Globus pallidus (tissue), 1 donor: ENCODE data around the gene CPE.
"Not testable (repeated sequence)": the region's sequence is repeated elsewhere in the genome, so short reads cannot be mapped to it uniquely, and the experiment has no call there.

Experiments
- DNase-seq: peaks from one replicate; pipeline ENCODE4 v3.0.0-alpha.2; 2015; ENCODE audit warnings: low spot score

CPE gene

GRCh38 chr4:165403637-165404036 lies 24.8 kb downstream of the CPE start:
- DNase-seq = no peak

- no peak for DNase-seq
Observed at GRCh38 chr4:165404080-165404479, 25.3 kb downstream of the CPE start.

- DNase-seq = no peak
Observed at GRCh38 chr4:165404696-165405095, 25.9 kb downstream of the CPE start.

GRCh38 chr4:165410214-165410613 lies 31.4 kb downstream of the CPE start:
- no peak for DNase-seq

- DNase-seq = no peak
Observed at GRCh38 chr4:165415910-165416309, 37.1 kb downstream of the CPE start.

- peak; percentile 33 for DNase-seq
Observed at GRCh38 chr4:165418073-165418472, 39.3 kb downstream of the CPE start.

- DNase-seq = no peak
Observed at GRCh38 chr4:165425629-165426028, 46.8 kb downstream of the CPE start.

GRCh38 chr4:165426331-165426730 lies 47.5 kb downstream of the CPE start:
- no peak for DNase-seq

- no peak for DNase-seq
Observed at GRCh38 chr4:165426823-165427222, 48.0 kb downstream of the CPE start.

GRCh38 chr4:165428957-165429356 lies 50.1 kb downstream of the CPE start:
- DNase-seq = no peak

GRCh38 chr4:165433529-165433928 lies 54.7 kb downstream of the CPE start:
- no peak for DNase-seq

GRCh38 chr4:165437691-165438090 lies 58.9 kb downstream of the CPE start:
- no peak for DNase-seq

- DNase-seq = no peak
Observed at GRCh38 chr4:165439344-165439743, 60.5 kb downstream of the CPE start.

GRCh38 chr4:165439981-165440380 lies 61.2 kb downstream of the CPE start:
- DNase-seq = no peak

GRCh38 chr4:165440415-165441158 lies 61.8 kb downstream of the CPE start:
- DNase-seq = no peak

GRCh38 chr4:165443276-165443675 lies 64.5 kb downstream of the CPE start:
- no peak for DNase-seq

GRCh38 chr4:165448700-165449099 lies 69.9 kb downstream of the CPE start:
- no peak for DNase-seq

- no peak for DNase-seq
Observed at GRCh38 chr4:165449333-165449732, 70.5 kb downstream of the CPE start.

GRCh38 chr4:165450871-165451270 lies 72.1 kb downstream of the CPE start:
- no peak for DNase-seq

- not testable (repeated sequence) for DNase-seq
Observed at GRCh38 chr4:165453140-165453539, 74.3 kb downstream of the CPE start.

GRCh38 chr4:165454426-165454825 lies 75.6 kb downstream of the CPE start:
- no peak for DNase-seq

- no peak for DNase-seq
Observed at GRCh38 chr4:165457793-165458192, 79.0 kb downstream of the CPE start.

- no peak for DNase-seq
Observed at GRCh38 chr4:165458471-165458870, 79.7 kb downstream of the CPE start.

- DNase-seq = no peak
Observed at GRCh38 chr4:165461159-165461821, 82.5 kb downstream of the CPE start.
